Measurements from ENCODE around the gene DLGAP3.
"Not testable (repeated sequence)": the region's sequence is repeated elsewhere in the genome, so short reads cannot be mapped to it uniquely, and the experiment has no call there.

Gene DLGAP3, protein sequence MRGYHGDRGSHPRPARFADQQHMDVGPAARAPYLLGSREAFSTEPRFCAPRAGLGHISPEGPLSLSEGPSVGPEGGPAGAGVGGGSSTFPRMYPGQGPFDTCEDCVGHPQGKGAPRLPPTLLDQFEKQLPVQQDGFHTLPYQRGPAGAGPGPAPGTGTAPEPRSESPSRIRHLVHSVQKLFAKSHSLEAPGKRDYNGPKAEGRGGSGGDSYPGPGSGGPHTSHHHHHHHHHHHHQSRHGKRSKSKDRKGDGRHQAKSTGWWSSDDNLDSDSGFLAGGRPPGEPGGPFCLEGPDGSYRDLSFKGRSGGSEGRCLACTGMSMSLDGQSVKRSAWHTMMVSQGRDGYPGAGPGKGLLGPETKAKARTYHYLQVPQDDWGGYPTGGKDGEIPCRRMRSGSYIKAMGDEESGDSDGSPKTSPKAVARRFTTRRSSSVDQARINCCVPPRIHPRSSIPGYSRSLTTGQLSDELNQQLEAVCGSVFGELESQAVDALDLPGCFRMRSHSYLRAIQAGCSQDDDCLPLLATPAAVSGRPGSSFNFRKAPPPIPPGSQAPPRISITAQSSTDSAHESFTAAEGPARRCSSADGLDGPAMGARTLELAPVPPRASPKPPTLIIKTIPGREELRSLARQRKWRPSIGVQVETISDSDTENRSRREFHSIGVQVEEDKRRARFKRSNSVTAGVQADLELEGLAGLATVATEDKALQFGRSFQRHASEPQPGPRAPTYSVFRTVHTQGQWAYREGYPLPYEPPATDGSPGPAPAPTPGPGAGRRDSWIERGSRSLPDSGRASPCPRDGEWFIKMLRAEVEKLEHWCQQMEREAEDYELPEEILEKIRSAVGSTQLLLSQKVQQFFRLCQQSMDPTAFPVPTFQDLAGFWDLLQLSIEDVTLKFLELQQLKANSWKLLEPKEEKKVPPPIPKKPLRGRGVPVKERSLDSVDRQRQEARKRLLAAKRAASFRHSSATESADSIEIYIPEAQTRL

DNA sequence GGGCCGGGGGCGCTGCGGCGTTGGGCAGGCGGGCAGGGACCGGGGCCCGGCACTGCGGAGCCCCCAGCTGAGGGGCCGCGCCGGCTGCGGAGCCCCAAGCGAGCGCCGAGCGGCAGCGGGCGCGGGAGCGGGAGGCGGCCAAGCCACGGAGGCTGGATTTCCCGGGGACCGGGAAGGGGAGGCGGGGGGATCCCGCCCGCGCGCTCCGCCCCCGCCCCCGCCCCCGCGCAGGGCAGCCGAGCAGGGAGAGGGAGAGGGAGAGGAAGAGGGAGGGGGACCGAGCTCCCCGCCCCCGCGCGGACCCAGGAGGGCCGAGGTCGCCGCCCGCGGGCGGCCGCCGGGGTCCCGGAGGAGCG is at the start of gene DLGAP3:
Gene DLGAP3, minus strand, starts transcription at position 154 of the 356 bp plus-strand sequence. CDS start 24,267 bp downstream, outside the sequence.
- DNase-seq = no peak

DNA sequence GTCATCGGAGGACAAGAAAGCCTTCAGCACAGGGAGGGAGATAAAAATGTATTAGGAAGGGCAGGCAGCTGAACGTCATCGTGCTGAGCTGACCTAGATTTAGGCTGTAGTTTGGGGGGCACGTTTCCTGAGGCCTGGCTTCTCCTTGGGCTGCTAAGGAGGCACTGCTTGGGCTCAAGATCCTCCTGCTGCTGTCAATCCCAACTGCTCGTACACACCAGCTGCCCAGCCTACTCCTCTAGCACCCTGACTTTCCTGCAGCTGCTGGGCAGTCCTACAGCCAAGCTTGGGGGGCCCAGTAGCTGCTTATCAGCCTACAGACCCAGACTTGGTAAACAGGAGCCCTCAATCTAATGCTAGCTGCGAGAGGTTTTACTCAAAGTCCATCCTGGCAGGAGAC is 49.5 kb upstream of the DLGAP3 start:
- no peak for DNase-seq

DNA sequence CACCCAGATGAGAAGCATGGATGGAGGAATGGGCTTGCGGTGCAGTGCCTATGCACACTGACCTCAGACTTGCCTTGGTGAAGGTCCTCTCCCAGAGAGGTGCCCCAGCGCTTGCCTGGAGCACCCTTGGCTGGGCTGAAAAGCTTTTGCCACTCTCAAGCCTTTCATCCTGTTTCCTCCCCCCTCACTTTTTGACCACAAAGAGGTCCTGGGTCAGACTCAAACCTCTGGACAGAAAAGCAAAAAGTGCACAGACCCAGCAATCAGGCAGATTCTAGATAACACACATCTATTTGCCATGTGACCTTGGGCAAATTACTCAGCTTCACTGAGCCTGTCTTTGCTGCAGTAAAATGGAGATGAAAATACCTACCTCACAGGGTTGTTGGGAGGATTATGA is 48.4 kb upstream of the DLGAP3 start:
- DNase-seq = no peak

DNA sequence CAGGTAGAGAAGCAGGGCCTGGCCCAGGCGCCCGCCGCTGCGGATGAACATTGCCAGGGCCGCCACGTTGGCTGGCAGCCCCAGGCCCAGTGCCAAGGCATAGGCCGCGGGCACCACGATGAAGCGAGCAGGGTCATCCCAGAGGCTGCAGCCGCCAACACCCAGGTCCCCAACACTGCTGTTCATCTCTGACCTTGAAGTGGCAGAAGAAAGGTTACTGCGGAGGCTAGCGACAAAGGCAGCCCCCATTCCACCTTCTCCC is 47.7 kb upstream of the DLGAP3 start:
- no peak for DNase-seq

DNA sequence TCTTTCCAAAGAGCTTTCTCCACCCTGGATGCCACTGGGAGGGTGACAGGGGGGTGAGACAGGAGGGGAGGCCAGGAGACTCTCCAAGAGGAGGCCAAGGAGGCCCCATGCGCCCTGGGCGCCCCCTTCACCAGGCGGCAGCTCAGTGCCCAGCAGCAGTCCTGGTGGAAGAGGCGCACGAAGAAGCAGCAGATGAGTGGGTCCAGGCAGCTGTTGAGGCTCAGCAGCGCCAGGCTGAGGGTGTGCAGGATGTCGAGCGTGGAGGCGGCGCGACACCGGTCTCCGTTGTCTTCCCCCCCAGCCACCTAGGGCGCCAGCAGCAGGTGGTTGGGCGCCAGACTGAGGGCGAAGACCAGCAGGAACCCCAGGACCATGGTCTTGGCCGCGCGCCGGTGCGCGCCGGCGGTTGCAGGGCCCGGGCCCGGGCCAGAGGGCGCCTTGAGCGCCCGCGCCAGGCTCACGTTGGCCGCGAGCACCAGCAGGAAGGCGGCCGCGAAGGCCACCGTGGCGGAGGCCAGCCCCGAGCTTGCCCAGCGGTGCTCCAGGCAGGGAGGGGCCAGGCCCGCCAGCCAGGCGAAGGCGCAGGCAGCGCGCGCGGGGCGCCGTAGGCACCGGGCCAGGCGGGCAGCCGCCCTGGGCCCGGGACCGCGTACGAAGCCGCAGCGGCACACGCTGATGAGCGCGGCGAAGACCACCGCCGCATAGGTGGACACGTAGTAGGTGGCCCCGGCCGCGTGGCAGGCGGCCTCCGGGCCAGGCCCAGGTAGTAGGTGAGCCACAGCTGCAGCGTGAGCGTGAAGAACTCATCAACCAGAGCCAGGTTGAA is 47.1 kb upstream of the DLGAP3 start:
- DNase-seq = no peak

DNA sequence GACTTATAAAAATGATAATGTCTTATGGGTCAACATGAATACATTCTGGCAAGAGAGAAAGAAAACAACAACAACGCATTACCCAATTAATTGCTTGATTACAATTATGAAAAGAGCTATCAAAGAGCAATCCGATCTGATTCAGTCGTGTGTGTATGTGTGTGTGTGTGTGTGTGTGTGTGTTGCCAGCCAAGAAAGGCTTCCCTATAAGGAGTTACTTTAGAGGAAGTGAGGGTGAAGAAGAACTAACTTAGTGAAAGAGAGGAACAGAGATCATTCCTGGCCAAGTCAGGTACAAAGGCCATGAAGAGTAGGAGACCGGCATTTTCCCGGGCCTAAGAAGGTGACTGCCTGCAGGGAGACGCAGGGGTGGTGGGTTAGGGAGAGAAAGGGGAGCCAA is 46.3 kb upstream of the DLGAP3 start:
- DNase-seq = no peak

DNA sequence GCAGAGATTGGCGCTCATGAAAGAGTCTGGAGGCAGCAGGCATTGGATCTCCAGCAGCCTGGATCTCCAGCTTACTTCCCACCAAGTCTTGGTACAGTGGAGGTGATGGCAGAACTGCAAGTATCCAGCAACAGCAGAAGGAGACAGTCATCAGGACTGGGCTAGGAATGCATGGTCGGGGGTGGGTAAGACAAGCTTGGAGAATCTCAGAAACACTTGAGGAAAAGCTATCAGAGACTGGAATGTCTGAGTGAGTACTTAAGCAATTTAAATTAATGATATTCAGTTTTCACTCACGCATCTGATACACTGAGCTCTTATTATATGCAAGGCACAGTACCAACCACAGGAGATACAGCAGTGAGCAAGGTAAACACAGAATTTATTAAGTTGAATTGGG is 45.9 kb upstream of the DLGAP3 start:
- no peak for DNase-seq

DNA sequence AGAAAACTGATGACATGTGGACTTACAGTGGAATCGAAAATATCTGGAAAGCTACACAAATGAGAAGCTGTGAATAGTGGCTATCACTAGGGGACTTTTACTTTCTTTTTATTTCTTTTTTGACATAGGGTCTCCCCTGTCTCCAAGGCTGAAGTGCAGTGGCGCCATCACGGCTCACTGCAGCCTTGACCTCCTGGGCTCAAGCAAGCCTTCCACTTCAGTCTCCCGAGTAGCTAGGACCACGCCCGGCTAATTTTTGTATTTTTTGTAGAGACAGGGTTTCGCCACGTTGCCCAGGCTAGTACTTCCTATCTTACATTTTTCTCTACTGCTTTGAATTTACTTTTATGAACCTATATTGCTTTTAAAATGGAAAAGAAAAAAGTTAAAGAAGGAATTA is 45.2 kb upstream of the DLGAP3 start:
- no peak for DNase-seq

DNA sequence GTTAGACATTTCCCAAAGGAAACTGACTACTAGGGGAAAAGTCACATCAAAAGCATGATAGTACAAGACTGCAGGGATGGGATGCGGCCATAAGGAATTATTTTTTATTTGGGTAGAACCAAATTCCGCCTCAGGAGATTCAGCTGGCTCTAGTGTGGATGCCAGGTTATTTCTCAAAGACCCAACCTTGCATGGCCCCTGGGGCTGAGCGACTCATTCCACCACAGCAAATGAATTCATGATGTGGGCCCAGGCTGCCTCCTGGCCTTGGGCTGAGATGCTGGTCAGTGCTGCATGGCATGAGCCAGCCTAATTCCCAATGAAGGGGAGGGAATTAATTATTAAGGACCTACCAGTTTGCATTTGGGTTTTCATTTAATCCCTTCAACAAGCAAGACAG is 43.9 kb upstream of the DLGAP3 start:
- DNase-seq = no peak

DNA sequence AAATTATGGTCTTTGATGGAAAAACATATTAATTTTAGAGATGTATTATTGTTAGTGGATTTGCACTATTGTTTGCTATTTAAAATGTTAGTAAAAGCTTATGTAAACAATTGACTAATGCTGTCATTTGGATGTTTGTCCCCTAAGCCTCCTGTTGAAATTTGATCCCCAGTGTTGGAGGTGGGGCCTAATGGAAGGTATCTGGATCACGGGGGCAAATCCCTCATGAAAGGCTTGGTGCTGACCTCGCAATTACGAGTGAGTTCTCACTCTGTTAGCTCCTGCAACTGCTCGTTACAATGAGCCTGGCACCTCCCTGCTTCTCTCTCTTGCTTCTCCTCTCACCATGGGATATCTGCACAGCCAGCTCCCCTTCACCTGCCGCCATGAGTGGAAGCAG is 41.4 kb upstream of the DLGAP3 start:
- DNase-seq = no peak

DNA sequence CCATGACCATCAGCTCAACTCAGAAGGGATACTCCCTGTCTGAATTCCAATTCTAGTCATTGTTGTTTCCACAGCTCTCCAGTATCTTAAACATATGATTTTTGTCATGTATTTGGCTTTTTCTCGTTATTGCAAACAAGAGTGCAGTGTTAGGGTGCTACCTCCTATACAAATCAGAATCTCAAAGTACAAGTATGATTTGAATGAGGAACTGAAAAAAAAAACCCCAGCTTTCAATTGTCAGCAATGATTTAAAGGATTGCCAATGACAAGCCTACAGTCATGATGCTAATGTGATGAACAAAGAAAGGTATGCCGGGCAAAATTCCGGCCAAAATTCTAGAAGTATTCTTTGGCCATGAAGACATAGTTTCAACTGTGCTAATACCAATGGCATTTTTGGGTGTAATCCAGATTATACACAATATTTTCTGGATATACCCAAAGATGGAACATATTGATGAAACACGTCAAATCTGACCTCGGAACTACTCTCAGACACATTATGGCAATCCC is 40.8 kb upstream of the DLGAP3 start:
- DNase-seq = no peak

DNA sequence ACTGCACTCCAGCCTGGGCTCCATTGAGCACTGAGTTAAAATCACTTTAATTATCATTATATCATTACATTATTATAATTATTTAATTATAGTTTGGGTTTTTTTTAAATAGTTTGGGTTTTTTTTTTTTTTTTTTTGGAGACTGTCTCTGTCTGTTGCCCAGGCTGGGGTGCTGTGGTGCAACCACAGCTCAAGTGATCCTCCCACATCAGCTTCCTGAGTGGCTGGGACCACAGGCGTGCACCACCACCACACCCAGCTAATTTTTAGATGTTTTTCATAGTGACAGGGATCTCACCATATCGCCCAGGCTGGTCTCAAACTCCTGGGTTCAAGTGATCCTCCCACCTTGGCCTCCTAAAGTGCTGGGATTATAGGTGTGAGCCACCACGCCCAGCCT is 38.8 kb upstream of the DLGAP3 start:
- DNase-seq = not testable (repeated sequence)

DNA sequence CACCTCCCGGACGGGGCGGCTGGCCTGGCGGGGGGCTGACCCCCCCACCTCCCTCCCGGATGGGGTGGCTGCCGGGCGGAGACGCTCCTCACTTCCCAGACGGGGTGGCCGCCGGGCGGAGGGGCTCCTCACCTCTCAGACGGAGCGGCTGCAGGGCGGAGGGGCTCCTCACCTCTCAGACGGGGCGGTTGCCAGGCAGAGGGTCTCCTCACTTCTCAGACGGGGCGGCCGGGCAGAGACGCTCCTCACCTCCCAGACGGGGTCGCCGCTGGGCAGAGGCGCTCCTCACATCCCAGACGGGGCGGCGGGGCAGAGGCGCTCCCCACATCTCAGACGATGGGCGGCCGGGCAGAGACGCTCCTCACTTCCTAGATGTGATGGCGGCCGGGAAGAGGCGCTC is 38.2 kb upstream of the DLGAP3 start:
- DNase-seq = not testable (repeated sequence)

DNA sequence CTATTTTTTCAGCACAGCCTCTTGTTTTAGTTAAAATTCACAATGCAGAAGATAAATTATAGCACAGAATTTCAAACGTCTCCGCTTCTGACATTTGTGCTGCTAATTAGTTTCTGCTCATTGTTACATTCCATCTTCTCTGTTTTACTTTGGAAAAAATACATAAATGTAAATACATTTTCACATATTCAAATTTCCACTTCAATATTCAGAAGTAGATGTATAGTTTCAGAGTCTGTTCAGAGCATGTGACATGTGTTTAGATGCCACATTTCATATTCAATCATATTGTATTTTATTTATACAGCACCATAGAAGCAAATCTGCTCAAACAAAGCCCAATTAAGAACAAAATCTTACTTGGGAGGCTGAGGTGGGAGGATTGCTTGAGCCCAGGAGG is 36.1 kb upstream of the DLGAP3 start:
- DNase-seq = no peak

DNA sequence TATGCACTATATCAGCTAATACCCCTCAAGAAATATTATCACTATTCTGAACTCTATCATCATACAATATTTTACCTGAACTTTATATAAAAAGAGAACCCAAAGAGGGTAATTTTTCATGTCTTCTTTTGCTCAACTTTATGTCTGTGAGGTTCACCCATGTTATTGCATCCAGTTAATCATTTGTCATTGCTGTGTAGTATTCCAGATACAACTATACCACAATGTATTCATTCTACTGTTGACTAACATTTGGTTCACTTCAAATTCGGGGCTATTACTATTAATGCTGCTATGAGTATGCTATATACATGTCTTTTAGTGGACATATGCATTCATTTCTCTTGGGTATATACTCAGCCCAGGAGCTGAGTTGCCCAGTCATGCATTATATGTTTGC is 21.0 kb upstream of the DLGAP3 start:
- DNase-seq = no peak

DNA sequence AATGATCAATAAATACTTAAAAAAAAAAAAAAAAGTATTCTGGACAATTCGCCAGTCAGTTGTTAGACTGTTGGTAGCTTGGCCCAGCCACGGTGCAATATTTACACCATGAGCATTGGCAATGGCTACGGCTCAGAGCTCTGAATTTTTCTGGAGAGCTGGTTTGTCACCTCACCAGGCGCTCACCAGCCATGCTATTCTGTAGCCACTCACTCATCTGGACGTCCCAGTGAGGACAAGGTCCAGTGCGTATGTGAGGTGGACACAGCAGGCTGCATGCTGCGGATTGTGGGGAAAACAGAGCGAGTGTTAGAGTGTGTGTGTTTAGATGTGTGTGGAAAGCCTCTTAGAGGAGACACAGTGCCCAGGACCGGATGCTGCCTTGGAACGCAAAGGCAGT is 19.3 kb upstream of the DLGAP3 start:
- DNase-seq = not testable (repeated sequence)

DNA sequence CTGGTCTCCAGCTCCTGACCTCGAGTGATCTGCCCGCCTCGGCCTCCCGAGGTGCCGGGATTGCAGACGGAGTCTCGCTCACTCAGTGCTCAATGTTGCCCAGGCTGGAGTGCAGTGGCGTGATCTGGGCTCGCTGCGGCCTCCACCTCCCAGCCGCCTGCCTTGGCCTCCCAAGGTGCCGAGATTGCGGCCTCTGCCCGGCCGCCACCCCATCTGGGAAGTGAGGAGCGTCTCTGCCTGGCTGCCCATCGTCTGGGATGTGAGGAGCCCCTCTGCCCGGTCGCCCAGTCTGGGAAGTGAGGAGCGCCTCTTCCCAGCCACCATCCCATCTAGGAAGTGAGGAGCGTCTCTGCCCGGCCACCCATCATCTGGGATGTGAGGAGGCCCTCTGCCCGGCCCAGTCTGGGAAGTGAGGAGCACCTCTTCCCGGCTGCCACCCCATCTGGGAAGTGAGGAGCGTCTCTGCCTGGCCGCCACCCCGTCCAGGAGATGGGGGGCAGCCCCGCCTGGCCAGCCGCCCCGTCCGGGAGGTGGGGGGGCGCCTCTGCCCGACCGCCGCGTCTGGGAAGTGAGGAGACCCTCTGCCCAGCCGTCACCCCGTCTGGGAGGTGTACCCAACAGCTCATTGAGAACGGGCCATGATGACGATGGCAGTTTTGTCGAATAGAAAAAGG is 18.3 kb upstream of the DLGAP3 start:
- DNase-seq = not testable (repeated sequence)

DNA sequence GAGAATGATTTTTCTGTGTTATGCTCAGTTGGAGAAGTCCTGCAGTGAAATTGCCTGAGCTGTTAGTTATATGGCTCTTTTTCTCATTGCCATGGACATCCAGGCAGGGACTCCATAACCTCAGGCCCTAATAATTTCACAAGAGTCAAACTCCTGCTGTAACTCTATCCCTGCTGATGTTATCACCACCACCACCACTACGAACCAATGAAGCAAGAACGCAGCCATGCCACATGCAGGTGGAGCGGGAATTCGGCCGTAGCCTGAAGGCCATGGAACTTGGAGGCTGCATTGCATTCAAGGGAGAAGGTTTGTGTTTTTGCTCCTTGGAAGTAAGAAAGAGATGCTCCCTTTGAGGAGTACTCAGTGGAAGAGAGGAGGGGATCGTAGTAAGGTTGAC is 16.8 kb upstream of the DLGAP3 start:
- no peak for DNase-seq

DNA sequence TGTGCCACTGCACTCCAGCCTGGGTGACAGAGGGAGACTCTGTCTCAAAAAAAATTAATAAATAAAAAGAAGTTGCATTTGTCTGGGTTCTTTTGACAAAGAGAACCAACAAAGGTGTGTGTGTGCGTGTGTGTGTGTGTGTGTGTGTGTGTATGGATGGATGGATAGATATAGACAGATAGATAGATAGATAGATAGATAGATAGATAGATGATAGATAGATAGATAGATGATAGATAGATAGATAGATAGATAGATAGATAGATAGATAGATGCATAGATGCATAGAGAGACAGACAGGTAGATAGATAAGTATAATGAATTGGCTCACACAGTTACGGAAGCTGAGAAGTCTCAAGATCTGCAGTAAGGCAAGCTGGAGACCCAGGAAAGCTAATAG is 12.3 kb upstream of the DLGAP3 start:
- DNase-seq = not testable (repeated sequence)

DNA sequence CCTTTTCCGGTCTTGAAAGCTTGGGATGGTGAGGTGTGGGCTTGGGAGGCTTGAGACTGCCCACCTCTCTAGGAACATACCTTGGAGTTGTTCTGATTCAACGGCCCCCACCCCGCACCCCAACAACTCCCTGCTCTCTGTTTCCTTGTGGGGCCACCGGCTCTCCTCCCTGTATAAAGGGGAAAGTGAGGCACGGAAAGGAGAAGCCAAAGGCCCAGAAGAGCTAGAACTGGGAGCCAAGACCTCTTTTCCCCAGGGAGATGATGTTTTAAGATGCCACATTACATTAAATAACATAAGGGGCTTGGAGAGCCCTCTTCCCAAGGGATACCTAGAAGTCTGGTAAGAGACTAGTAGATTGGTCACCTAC is 1.2 kb upstream of the DLGAP3 start:
- DNase-seq = no peak

DNA sequence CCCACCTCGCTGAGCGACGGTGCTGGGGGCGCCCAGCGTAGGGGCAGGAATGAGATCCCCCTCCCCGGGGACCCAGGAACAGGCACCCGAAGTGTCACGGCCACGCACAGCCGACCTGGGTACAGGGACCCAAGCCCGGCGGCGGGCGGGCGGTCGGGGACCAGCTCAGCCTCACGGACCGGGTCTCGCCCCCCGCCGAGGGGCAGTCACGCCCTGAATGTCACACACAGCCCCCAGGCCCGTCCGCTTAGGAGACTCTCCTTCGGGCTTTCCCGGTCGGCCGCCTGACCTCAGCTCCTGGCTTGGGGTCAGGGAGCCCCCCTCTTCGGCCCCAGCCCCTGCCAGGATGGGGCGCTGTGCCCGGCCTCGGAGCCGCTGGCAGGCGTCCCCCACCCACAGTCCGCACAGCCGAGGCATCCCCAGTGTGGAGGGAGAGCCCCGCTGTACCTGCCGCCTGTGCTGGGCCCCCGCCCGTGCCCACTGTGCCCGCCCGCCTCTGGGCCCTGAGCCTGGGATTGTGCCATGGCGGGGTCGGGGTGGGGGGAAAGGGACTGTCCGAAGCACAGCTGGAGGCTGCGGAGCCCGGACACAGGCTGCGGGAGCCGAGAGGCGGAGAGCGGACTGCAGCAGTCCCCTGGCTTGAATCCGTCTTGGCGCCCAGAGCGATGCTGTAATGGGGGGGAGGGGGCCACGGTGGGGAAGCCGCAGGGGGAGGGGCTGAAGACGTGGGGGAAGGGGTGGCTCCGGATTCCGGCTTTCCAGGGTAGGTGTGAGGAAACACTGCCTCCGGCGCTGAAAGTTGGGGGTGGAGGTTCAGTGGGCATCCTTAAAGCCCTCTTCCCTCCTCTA is 627 bp upstream of the DLGAP3 start:
- DNase-seq = no peak
